Left lung (tissue), 10 donors: ENCODE data around the gene WDR27. TPM values are rescaled to one million over a fixed set of nuclear protein-coding genes. Genes with fewer than 3 reads are reported as not detected.

Source experiments
- ATAC-seq: fragments of 200-7000 bp; cut with Tn5 transposase; one replicate; pipeline ENCODE4 v1.9.1; 2020; ENCODE audit warnings: moderate library complexity
- DNase-seq, 4 donors: peaks; one replicate each; pipeline ENCODE4 v3.0.0-alpha.2; 2013 to 2020
- H3K27ac ChIP-seq, 2 donors: fragments of 200-600 bp; sonication (generic) in 1 of 2; one replicate each; pipeline versions ENCODE4 v1.5.0 to v1.8.0; 2020 to 2021
- H3K27me3 ChIP-seq, 2 donors: fragments of 200-600 bp; sonication (generic) in 1 of 2; one replicate each; pipeline versions ENCODE4 v1.5.0 to v1.8.0; 2020 to 2021
- H3K36me3 ChIP-seq, 2 donors: fragments of 200-600 bp; sonication (generic) in 1 of 2; one replicate each; pipeline versions ENCODE4 v1.5.0 to v1.8.0; 2020 to 2021
- H3K4me1 ChIP-seq, 2 donors: fragments of 200-600 bp; one replicate each; pipeline ENCODE4 v1.8.0; 2021
- H3K4me3 ChIP-seq, 2 donors: fragments of 200-600 bp; sonication (generic) in 1 of 2; one replicate each; pipeline versions ENCODE4 v1.5.0 to v1.8.0; 2020 to 2021; ENCODE audit warnings: mild to moderate bottlenecking in 1 of 2
- H3K9me3 ChIP-seq, 2 donors: fragments of 200-600 bp; sonication (generic) in 1 of 2; one replicate each; pipeline versions ENCODE4 v1.5.0 to v1.8.0; 2020 to 2021
- intact Hi-C, 2 donors: fragments of 100-400 bp; cut with DNase I; formaldehyde crosslinking; loops; one replicate each; pipeline versions ENCODE4 v1.11.2 to v1.14.2; 2022
- polyA plus RNA-seq, 6 donors: library from polyadenylated mRNA; unstranded; fragments of 120-200 nt; gene quantifications; one replicate each; pipeline ENCODE4 v1.2.1, GENCODE V29; 2013; ENCODE audit not compliant: insufficient read length in 6 of 6
- total RNA-seq, 2 donors: library from RNA; stranded (reverse); fragmentation: NEBNext Ultra II Directional; extraction: Animal tissue kit (Norgen Biotek cat#: 25700); gene quantifications; one replicate each; pipeline ENCODE4 v1.2.1, GENCODE V29; 2021
- TF ChIP-seq, protein P1 (sequence below), 2 donors: fragments of 200-600 bp; sonication (generic) in 1 of 2; IDR thresholded peaks; one replicate each; pipeline versions ENCODE4 v1.5.0 to v1.8.0; 2021; ENCODE audit warnings: antibody characterized with exemption in 2 of 2
- donor health status: DM: no; HTN: yes; CAD: no.
- donor health status: DM: no; HTN: no; CAD: no.

WDR27 gene
- total and polyA plus RNA-seq, 8 donors, result 31.3 to 104 (median 86.3) TPM

DNA sequence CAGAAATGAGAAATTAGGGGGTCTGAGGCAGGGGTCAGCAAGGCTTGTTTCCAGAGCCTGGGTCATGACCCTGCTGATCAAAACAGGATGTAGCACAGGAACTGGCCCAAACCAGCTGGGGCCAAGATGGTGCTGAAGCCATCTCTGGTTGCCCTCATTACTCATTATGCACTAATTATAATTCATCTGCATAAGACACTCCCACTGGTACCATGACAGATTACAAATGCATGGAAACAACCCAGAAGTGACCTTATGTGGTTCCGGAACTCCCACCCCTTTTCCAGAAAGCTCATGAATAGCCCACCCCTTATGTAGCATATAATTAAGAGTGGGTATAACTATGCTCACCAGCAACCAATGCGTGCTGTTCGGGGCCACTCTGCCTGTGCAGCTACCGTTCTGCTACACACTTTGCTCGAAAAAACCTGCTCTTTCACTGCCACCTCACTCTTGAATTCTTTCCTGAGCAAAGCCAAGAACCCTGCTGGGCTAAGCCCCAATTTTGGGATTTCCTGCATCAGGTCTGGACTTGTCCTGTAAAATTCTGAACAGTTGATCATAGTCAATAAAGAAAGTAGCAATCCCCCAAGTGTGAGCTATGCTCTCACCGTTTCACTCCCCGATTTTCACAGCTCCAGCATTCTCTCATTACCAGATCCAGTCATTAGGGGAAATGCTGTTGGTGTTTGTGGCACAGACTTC is 122.3 kb downstream of the WDR27 start:
- DNase-seq (no peak), ATAC-seq (no peak)
- intact Hi-C loops, result no loop called here
- no peak overlapping the region for H3K27ac ChIP-seq
- H3K9me3 ChIP-seq, result peaks cover 0 to 2% of the 10 kb centered on the region in 2 donors
- H3K27me3 ChIP-seq, result no peaks in the 10 kb centered on the region
- H3K4me1 ChIP-seq, result no peaks in the 10 kb centered on the region
- TF ChIP-seq, protein P1, sequence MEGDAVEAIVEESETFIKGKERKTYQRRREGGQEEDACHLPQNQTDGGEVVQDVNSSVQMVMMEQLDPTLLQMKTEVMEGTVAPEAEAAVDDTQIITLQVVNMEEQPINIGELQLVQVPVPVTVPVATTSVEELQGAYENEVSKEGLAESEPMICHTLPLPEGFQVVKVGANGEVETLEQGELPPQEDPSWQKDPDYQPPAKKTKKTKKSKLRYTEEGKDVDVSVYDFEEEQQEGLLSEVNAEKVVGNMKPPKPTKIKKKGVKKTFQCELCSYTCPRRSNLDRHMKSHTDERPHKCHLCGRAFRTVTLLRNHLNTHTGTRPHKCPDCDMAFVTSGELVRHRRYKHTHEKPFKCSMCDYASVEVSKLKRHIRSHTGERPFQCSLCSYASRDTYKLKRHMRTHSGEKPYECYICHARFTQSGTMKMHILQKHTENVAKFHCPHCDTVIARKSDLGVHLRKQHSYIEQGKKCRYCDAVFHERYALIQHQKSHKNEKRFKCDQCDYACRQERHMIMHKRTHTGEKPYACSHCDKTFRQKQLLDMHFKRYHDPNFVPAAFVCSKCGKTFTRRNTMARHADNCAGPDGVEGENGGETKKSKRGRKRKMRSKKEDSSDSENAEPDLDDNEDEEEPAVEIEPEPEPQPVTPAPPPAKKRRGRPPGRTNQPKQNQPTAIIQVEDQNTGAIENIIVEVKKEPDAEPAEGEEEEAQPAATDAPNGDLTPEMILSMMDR (IDR thresholded peaks at IDR 0.05), result no peak
- peaks cover 0 to 7% of the 10 kb centered on the region in 2 donors for H3K36me3 ChIP-seq
- no peak overlapping the region for H3K4me3 ChIP-seq

DNA sequence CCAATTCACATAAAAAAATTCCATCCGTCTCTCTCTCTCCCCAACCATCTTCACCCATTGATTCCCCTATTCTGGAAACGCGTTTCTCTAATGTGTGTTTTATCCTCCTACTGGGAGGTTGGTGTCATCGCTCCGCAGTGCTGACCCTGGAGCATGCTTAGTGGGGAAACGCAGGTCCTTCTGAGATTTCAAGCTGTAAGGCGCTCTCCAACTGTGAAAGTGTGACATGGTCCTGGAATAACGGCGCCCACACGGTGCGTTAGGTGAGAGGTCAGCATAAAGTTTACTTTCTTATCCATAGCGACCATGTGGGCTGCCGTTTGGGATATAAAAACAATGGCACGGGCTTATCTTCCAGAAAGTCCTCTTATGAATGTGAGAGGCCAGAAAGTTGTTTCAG is 123.9 kb downstream of the WDR27 start:
- Histone ChIP-seq H3K27ac (no peak overlapping the region), H3K9me3 (peaks cover 0 to 2% of the 10 kb centered on the region in 2 donors), H3K4me3 (no peak overlapping the region), H3K4me1 (no peaks in the 10 kb centered on the region), H3K36me3 (peaks cover 0 to 7% of the 10 kb centered on the region in 2 donors), H3K27me3 (no peaks in the 10 kb centered on the region)
- TF ChIP-seq, protein P1 (IDR thresholded peaks at IDR 0.05), result no peak
- ATAC-seq (no peak), DNase-seq (no peak)
- intact Hi-C loops, result no loop called here

DNA sequence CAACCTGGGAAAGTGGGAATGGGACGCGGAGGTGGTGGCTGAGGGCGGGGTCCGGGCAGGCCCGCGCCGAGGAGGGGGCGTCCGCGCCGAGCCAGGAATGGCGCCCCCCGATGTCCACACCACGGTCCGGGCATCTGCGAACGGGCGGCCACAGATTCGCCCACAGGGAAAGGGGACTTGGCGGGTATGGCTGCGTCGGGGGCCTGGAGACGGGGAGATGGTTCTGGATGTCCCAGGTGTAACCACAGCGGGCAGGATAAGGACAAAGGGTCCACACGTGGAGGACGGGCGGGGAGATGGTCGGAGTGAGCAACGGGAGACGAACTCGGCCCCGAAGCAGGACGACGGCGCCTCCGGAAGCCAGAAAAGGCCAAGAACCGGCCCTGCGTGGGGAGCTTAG is 124.6 kb downstream of the WDR27 start:
- ATAC-seq, result no peak
- H3K27me3 ChIP-seq, result no peaks in the 10 kb centered on the region
- TF ChIP-seq, protein P1 (IDR thresholded peaks at IDR 0.05), result no peak
- no peak overlapping the region for H3K4me3 ChIP-seq
- no peaks in the 10 kb centered on the region for H3K4me1 ChIP-seq
- peaks cover 0 to 7% of the 10 kb centered on the region in 2 donors for H3K36me3 ChIP-seq
- intact Hi-C loops, result no loop called here
- H3K9me3 ChIP-seq, result peaks cover 0 to 2% of the 10 kb centered on the region in 2 donors
- no peak overlapping the region for H3K27ac ChIP-seq
- no peak for DNase-seq

DNA sequence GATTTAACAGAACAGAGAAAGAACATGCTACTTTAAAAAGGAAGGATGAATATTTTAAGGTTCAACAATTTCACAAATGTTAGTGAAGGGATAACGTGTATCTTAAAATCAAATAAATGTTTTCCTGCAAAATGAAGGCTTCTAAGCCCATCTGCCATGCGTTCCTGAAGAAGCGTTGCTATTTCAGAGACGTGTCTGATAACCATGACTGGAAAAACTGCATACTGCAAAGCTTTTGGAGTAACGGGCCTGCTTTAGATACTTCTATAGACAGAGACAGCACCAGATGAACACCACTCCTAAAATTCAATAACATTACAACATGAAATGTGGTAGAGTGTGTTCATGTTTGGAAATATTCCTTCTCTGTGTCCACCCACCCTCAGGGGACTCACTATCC is 126.0 kb downstream of the WDR27 start:
- intact Hi-C loops, result no loop called here
- H3K36me3 ChIP-seq, result no peaks in the 10 kb centered on the region
- no peaks in the 10 kb centered on the region for H3K4me1 ChIP-seq

DNA sequence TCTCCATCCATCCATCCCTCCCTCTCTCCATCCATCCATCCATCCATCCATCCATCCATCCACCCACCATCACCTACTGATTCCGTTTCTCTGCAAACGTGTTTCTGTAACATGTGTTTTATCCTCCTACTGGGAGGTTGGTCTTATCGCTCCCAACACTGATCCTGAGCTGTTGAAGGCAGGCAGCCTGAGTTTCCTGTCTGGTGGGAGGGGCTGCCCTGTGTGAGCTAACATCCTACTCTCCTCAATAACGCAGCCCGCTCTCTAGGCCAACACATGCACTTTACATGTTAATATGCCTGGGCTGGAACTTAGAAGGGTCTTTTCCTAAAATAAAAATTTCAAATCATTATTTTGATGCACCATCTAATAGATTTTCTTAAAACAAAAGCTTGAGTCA is 126.5 kb downstream of the WDR27 start:
- H3K9me3 ChIP-seq, result peaks cover 0 to 2% of the 10 kb centered on the region in 2 donors
- no peak overlapping the region for H3K27ac ChIP-seq
- H3K36me3 ChIP-seq, result no peaks in the 10 kb centered on the region
- no peak for DNase-seq
- ATAC-seq, result no peak
- H3K4me1 ChIP-seq, result no peaks in the 10 kb centered on the region
- intact Hi-C loops, result no loop called here
- no peaks in the 10 kb centered on the region for H3K27me3 ChIP-seq
- TF ChIP-seq, protein P1 (IDR thresholded peaks at IDR 0.05), result no peak
- no peak overlapping the region for H3K4me3 ChIP-seq

More for the DNA sequence above, 126.0 kb downstream of the WDR27 start:
- TF ChIP-seq, protein P1 (IDR thresholded peaks at IDR 0.05), result no peak
- DNase-seq, result no peak
- Histone ChIP-seq H3K27ac (no peak overlapping the region), H3K9me3 (peaks cover 0 to 2% of the 10 kb centered on the region in 2 donors), H3K4me3 (no peak overlapping the region), H3K27me3 (no peaks in the 10 kb centered on the region)
- no peak for ATAC-seq
